ENCODE results near the gene ATAT1. TPM values are rescaled to one million over a fixed set of nuclear protein-coding genes. Genes with fewer than 3 reads are reported as not detected.
A peak's percentile ranks its signal among the peaks of the same experiment; 100 is the strongest.

ATAT1 gene
- polyA plus RNA-seq, 3 donors = 0.51 to 10.4 (median 0.68) TPM

DNA sequence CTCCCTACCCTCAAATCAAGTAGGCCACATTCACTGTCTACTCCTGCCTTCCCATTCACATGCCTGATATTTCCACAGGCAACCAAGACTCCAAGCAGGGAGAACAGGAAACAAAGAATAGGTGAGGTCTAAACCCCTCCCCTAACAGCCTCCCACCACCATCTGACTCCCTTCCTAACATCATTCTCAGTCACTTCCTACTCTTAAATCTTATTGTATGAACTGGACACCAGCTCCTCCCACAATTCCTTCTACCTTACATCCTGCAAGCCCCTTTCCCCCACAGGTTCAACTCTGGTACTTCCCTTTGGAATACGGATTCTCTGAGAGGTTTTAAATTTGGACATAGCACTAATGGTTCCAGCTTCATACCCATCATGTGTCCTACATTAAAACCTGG, 19.3 kb downstream of the ATAT1 start:
- H3K27ac ChIP-seq (ENCODE audit: low read depth in 1 of 2, low read length in 2 of 2) = no peak overlapping the region

DNA sequence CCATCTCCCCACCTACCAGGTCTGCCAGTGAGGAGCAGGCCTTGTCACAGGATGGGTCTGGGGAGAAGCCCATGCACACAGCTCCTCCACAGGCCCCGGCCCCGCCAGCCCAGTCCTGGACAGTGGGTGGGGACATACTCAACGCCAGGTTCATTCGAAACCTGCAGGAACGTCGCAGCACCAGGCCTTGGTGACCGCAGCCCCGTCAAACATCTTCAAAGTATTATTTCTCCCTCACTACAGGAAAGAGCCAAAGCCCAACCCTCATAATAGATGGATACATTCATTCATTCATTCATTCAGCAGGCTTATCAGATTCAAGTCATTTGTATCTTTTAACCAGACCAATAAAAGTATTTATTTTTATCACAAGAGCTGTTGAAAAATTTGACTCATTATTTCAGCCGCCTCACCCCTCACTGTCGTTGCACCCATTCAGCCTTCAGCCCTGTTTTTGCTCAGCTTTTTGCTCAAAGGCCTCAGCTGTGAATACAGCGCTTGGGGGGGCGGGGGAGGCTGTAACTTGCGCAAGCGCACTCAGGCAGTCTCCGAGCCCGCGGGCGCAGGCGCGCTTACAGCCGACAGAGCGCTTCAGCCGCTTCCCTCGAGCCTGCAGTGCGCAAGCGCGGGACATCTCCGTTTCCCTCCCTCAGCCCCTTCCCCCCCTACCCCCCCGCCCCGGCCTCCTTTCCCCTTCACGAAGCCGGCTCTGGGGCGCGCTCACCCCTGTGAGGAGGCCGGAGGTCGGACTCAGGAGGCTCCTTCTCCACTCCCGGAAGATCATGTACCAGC, 20.0 kb downstream of the ATAT1 start, which contains the start of gene C6orf136:
Gene C6orf136, plus strand, starts transcription at position 684 of the 792 bp plus-strand sequence. Its CDS starts 99 bp downstream, at position 783.
- peak within 1 kb of the TSS; percentile 37 to 89 (median 78) for H3K27ac Mint-ChIP-seq
- 44% methylated on average over 9 of the region's 37 CpGs for WGBS (ENCODE audit: insufficient coverage)

More for the DNA sequence above, 19.3 kb downstream of the ATAT1 start:
- H3K27me3 Mint-ChIP-seq (ENCODE audit: low read depth in 3 of 3) = peaks cover 0 to 1% (median 0%) of the 10 kb centered on the region in 3 donors
- Histone ChIP-seq H3K27me3 (ENCODE audit: control insufficient read depth in 2 of 2, insufficient read depth in 2 of 2, low read length in 2 of 2) (no peaks in the 10 kb centered on the region), H3K9me3 (replicated peaks in 1 of 2; ENCODE audit: control insufficient read depth in 1 of 2, insufficient read depth in 1 of 2, low read length in 2 of 2) (no peaks in the 10 kb centered on the region), H3K79me2 (ENCODE audit: insufficient read depth, low read length) (peaks cover 40% of the 10 kb centered on the region), H4K20me1 (ENCODE audit: insufficient read depth, low read length) (peaks cover 21% of the 10 kb centered on the region), H3K9ac (ENCODE audit: insufficient read depth, low read length, poor library complexity, severe bottlenecking) (no peak overlapping the region), H3K36me3 (replicated peaks in 1 of 2; ENCODE audit: control insufficient read depth in 1 of 2, insufficient read depth in 2 of 2, low read length in 2 of 2) (peaks cover 2 to 15% of the 10 kb centered on the region in 2 donors), H2AFZ (ENCODE audit: insufficient read depth, low read depth, low read length, poor library complexity, severe bottlenecking) (no peak overlapping the region), H3K4me2 (replicated peaks; ENCODE audit: extremely low read depth, low read length, poor library complexity, severe bottlenecking) (no peak overlapping the region), H3K4me1 (ENCODE audit: control insufficient read depth in 1 of 2, insufficient read depth in 2 of 2, low read length in 2 of 2) (peaks cover 43 to 52% of the 10 kb centered on the region in 2 donors), H3K4me3 (replicated peaks in 1 of 3; ENCODE audit: low read depth in 2 of 3, low read length in 3 of 3) (peak overlapping the region in 1 of 3 experiments; percentile 99)
- H3K27ac Mint-ChIP-seq = peak overlapping the region in 6 of 7 donors; percentile 4 to 87 (median 52)
- peaks cover 19 to 22% of the 10 kb centered on the region in 2 donors for H3K36me3 Mint-ChIP-seq
- DNase-seq = no peak
- peak overlapping the region in 1 of 2 donors; percentile 21 for H3K4me3 Mint-ChIP-seq
- TF ChIP-seq, protein P1, sequence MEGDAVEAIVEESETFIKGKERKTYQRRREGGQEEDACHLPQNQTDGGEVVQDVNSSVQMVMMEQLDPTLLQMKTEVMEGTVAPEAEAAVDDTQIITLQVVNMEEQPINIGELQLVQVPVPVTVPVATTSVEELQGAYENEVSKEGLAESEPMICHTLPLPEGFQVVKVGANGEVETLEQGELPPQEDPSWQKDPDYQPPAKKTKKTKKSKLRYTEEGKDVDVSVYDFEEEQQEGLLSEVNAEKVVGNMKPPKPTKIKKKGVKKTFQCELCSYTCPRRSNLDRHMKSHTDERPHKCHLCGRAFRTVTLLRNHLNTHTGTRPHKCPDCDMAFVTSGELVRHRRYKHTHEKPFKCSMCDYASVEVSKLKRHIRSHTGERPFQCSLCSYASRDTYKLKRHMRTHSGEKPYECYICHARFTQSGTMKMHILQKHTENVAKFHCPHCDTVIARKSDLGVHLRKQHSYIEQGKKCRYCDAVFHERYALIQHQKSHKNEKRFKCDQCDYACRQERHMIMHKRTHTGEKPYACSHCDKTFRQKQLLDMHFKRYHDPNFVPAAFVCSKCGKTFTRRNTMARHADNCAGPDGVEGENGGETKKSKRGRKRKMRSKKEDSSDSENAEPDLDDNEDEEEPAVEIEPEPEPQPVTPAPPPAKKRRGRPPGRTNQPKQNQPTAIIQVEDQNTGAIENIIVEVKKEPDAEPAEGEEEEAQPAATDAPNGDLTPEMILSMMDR (IDR thresholded peaks at IDR 0.05) = no peak
- no CpG with 5 or more reads among the region's 1 CpG for WGBS (ENCODE audit: insufficient coverage)
- H3K9me3 Mint-ChIP-seq = no peaks in the 10 kb centered on the region
- intact Hi-C loops (cut with micrococcal nuclease) = no loop called here
- H3K4me1 Mint-ChIP-seq = peaks cover 49% of the 10 kb centered on the region

More for the DNA sequence above, 20.0 kb downstream of the ATAT1 start, which contains the start of gene C6orf136:
- H3K36me3 Mint-ChIP-seq = peaks cover 20 to 27% of the 10 kb centered on the region in 2 donors
- Histone ChIP-seq H3K27ac (ENCODE audit: low read depth in 1 of 2, low read length in 2 of 2) (peak within 1 kb of the TSS; percentile 63 to 84), H3K36me3 (replicated peaks in 1 of 2; ENCODE audit: control insufficient read depth in 1 of 2, insufficient read depth in 2 of 2, low read length in 2 of 2) (peaks cover 8 to 18% of the 10 kb centered on the region in 2 donors), H3K4me1 (ENCODE audit: control insufficient read depth in 1 of 2, insufficient read depth in 2 of 2, low read length in 2 of 2) (peaks cover 43 to 52% of the 10 kb centered on the region in 2 donors), H3K27me3 (ENCODE audit: control insufficient read depth in 2 of 2, insufficient read depth in 2 of 2, low read length in 2 of 2) (no peaks in the 10 kb centered on the region), H3K4me2 (replicated peaks; ENCODE audit: extremely low read depth, low read length, poor library complexity, severe bottlenecking) (peak within 1 kb of the TSS; percentile 98), H3K79me2 (ENCODE audit: insufficient read depth, low read length) (peaks cover 40% of the 10 kb centered on the region), H3K4me3 (replicated peaks in 1 of 3; ENCODE audit: low read depth in 2 of 3, low read length in 3 of 3) (peak within 1 kb of the TSS; percentile 63 to 99 (median 95)), H4K20me1 (ENCODE audit: insufficient read depth, low read length) (peaks cover 21% of the 10 kb centered on the region), H3K9me3 (replicated peaks in 1 of 2; ENCODE audit: control insufficient read depth in 1 of 2, insufficient read depth in 1 of 2, low read length in 2 of 2) (no peaks in the 10 kb centered on the region), H3K9ac (ENCODE audit: insufficient read depth, low read length, poor library complexity, severe bottlenecking) (peak within 1 kb of the TSS; percentile 88), H2AFZ (ENCODE audit: insufficient read depth, low read depth, low read length, poor library complexity, severe bottlenecking) (peak within 1 kb of the TSS; percentile 100)
- no peaks in the 10 kb centered on the region for H3K9me3 Mint-ChIP-seq
- H3K4me1 Mint-ChIP-seq = peaks cover 49% of the 10 kb centered on the region
- TF ChIP-seq, protein P1 (IDR thresholded peaks at IDR 0.05) = no peak
- peak within 1 kb of the TSS; percentile 81 to 91 for H3K4me3 Mint-ChIP-seq
- DNase-seq = peak; percentile 89 to 93 (median 92)
- intact Hi-C loops (cut with micrococcal nuclease) = no loop called here
- H3K27me3 Mint-ChIP-seq (ENCODE audit: low read depth in 3 of 3) = peaks cover 0 to 1% (median 0%) of the 10 kb centered on the region in 3 donors
